Naive thymus-derived CD4-positive, alpha-beta T cell (primary cell): ENCODE data around the gene ESD. TPM values are rescaled to one million over a fixed set of nuclear protein-coding genes. Genes with fewer than 3 reads are reported as not detected.
A peak's percentile ranks its signal among the peaks of the same experiment; 100 is the strongest.
"Not testable (repeated sequence)": the region's sequence is repeated elsewhere in the genome, so short reads cannot be mapped to it uniquely, and the experiment has no call there.

Experiments used
- ATAC-seq: fragments of 150-1000 bp; cut with Tn5 transposase; 2 replicates; pipeline ENCODE4 v1.10.0; 2021; ENCODE audit warnings: mild to moderate bottlenecking, moderate library complexity
- CTCF ChIA-PET: fragments of 350-600 bp; sonication (Branson Sonifier 250); formaldehyde crosslinking; loops from one replicate; lab custom pipeline; 2021; ENCODE audit warnings: antibody characterized with exemption; lab: Charles Lee
- POLR2A ChIA-PET: fragments of 350-600 bp; sonication (Branson Sonifier 250); formaldehyde crosslinking; loops from one replicate; lab custom pipeline; 2021; ENCODE audit warnings: antibody characterized with exemption, inconsistent platforms; lab: Charles Lee
- DNase-seq, 9 donors: peaks; one replicate each; pipeline versions ENCODE4 v3.0.0 to v3.0.0-alpha.2; 2020 to 2022; ENCODE audit warnings: mixed read lengths in 1 of 9
- H3K27ac ChIP-seq: one replicate; pipeline ENCODE4 v1.7.0; 2013; ENCODE audit warnings: mild to moderate bottlenecking, low read depth, low read length, moderate library complexity
- H3K27me3 ChIP-seq, 2 donors: one replicate each; pipeline ENCODE4 v1.7.0; 2013; ENCODE audit warnings: low read length in 2 of 2, mild to moderate bottlenecking in 2 of 2, moderate library complexity in 2 of 2; ENCODE audit not compliant: control insufficient read depth in 2 of 2, insufficient read depth in 2 of 2
- H3K36me3 ChIP-seq, 3 experiments: 1 replicate in 2 of 3; 2 replicates in 1 of 3; pipeline ENCODE4 v1.7.0; 2013; ENCODE audit warnings: low read length in 3 of 3, mild to moderate bottlenecking in 3 of 3, moderate library complexity in 1 of 3; ENCODE audit not compliant: insufficient read depth in 3 of 3, control insufficient read depth in 2 of 3
- H3K4me1 ChIP-seq, 2 donors: one replicate each; pipeline ENCODE4 v1.7.0; 2013; ENCODE audit warnings: low read length in 2 of 2, mild to moderate bottlenecking in 2 of 2, moderate library complexity in 1 of 2; ENCODE audit not compliant: control insufficient read depth in 2 of 2, insufficient read depth in 2 of 2
- H3K4me3 ChIP-seq: 2 replicates; pipeline ENCODE4 v1.7.0; 2013; ENCODE audit warnings: mild to moderate bottlenecking, low read length
- H3K9me3 ChIP-seq, 3 experiments: 1 replicate in 2 of 3; 2 replicates in 1 of 3; pipeline ENCODE4 v1.7.0; 2013; ENCODE audit warnings: low read length in 3 of 3; ENCODE audit not compliant: control insufficient read depth in 2 of 3
- H3K27ac Mint-ChIP-seq, 9 donors: one replicate each; pipeline ENCODE4 v1.8.0; 2020 to 2022; ENCODE audit warnings: mixed read lengths in 9 of 9, mild to moderate bottlenecking in 8 of 9, moderate library complexity in 5 of 9, inconsistent platforms in 2 of 9
- H3K27me3 Mint-ChIP-seq, 5 donors: one replicate each; pipeline ENCODE4 v1.8.0; 2021 to 2022; ENCODE audit warnings: mixed read lengths in 5 of 5, mild to moderate bottlenecking in 1 of 5
- H3K36me3 Mint-ChIP-seq, 5 donors: one replicate each; pipeline ENCODE4 v1.8.0; 2020 to 2022; ENCODE audit warnings: mixed read lengths in 5 of 5, mild to moderate bottlenecking in 3 of 5, inconsistent platforms in 1 of 5
- H3K4me1 Mint-ChIP-seq, 7 donors: one replicate each; pipeline ENCODE4 v1.8.0; 2020 to 2022; ENCODE audit warnings: mixed read lengths in 7 of 7, mild to moderate bottlenecking in 3 of 7, inconsistent platforms in 1 of 7
- H3K4me3 Mint-ChIP-seq, 10 donors: one replicate each; pipeline ENCODE4 v1.8.0; 2020 to 2022; ENCODE audit warnings: mild to moderate bottlenecking in 10 of 10, mixed read lengths in 10 of 10, moderate library complexity in 6 of 10, inconsistent platforms in 2 of 10
- H3K9me3 Mint-ChIP-seq, 11 donors: one replicate each; pipeline ENCODE4 v1.8.0; 2020 to 2022; ENCODE audit warnings: mixed read lengths in 11 of 11, mild to moderate bottlenecking in 4 of 11, inconsistent platforms in 1 of 11, moderate library complexity in 1 of 11
- intact Hi-C, 2 donors: fragments of 100-400 bp; cut with micrococcal nuclease; formaldehyde crosslinking; loops; one replicate each; pipeline ENCODE4 v1.15.1; 2023
- polyA plus RNA-seq, 2 donors: library from polyadenylated mRNA; unstranded; fragments of 300-500 nt; fragmentation: Illumina TruSeq; gene quantifications; one replicate each; pipeline ENCODE4 v1.2.3, GENCODE V29; 2021
- total RNA-seq, 6 experiments: library from RNA in 5 of 6; stranded (reverse) in 5 of 6; gene quantifications; 1 replicate in 5 of 6; 2 replicates in 1 of 6; pipeline ENCODE4 v1.2.3 and lab custom pipeline; 2021 to 2026

ESD gene
- total and polyA plus RNA-seq, 7 experiments from 2014 or later: 35.3 to 182 (median 63.1) TPM

DNA sequence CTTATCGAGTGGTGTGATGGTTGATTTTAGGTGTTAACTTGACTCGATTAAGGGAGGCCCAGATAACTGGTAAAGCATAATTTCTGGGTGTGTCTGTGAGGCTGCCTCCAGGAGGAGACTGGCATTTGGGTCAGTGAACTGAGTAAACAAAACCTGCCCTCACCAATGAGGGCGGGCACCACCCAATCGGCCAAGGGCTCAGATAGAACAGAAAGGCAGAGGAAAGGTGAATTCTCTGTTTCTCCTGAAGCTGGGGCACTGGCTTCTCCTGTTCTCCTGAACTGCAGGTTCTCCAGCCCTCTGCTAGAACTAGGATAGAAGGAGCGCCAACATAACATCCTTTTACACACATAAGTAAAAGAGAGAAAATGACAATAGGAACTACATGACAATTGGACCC lies 35.1 kb downstream of the ESD start:
- Mint-ChIP-seq H3K27me3 (peaks cover 0 to 6% (median 0%) of the 10 kb centered on the region in 5 donors), H3K9me3 (no peaks in the 10 kb centered on the region), H3K4me1 (peaks cover 0 to 15% (median 0%) of the 10 kb centered on the region in 7 donors), H3K27ac (no peak overlapping the region), H3K4me3 (no peak overlapping the region), H3K36me3 (no peaks in the 10 kb centered on the region)
- CTCF ChIA-PET: no interaction called here
- H3K27me3 ChIP-seq: no peaks in the 10 kb centered on the region
- H3K4me3 ChIP-seq: no peak overlapping the region
- H3K27ac ChIP-seq: no peak overlapping the region
- no peaks in the 10 kb centered on the region for H3K9me3 ChIP-seq
- intact Hi-C loops: loop anchor here (10.0 kb wide), 1 partner anchor 1013 kb away; no protein-coding TSS in a partner anchor
- DNase-seq (no peak), ATAC-seq (no peak)
- POLR2A ChIA-PET: no interaction called here
- no peaks in the 10 kb centered on the region for H3K36me3 ChIP-seq
- H3K4me1 ChIP-seq: no peaks in the 10 kb centered on the region

- Histone ChIP-seq H3K27me3 (no peaks in the 10 kb centered on the region), H3K4me1 (no peaks in the 10 kb centered on the region), H3K27ac (no peak overlapping the region), H3K4me3 (no peak overlapping the region), H3K36me3 (no peaks in the 10 kb centered on the region), H3K9me3 (no peaks in the 10 kb centered on the region)
- intact Hi-C loops: loop anchor here (10.0 kb wide), 1 partner anchor 1014 kb away; no protein-coding TSS in a partner anchor
- CTCF ChIA-PET: no interaction called here
- ATAC-seq: no peak
- no peaks in the 10 kb centered on the region for H3K9me3 Mint-ChIP-seq
- POLR2A ChIA-PET: no interaction called here
- no peak overlapping the region for H3K4me3 Mint-ChIP-seq
- no peak for DNase-seq
- H3K4me1 Mint-ChIP-seq: peaks cover 0 to 15% (median 0%) of the 10 kb centered on the region in 7 donors
- H3K27me3 Mint-ChIP-seq: peaks cover 0 to 6% (median 0%) of the 10 kb centered on the region in 5 donors
- no peak overlapping the region for H3K27ac Mint-ChIP-seq
- no peaks in the 10 kb centered on the region for H3K36me3 Mint-ChIP-seq
Measured at GRCh38 chr13:46761174-46761573, 35.8 kb downstream of the ESD start.

- Mint-ChIP-seq H3K4me1 (peaks cover 0 to 15% (median 0%) of the 10 kb centered on the region in 7 donors), H3K9me3 (no peaks in the 10 kb centered on the region), H3K27me3 (peaks cover 0 to 6% (median 0%) of the 10 kb centered on the region in 5 donors), H3K36me3 (no peaks in the 10 kb centered on the region), H3K27ac (no peak overlapping the region), H3K4me3 (no peak overlapping the region)
- POLR2A ChIA-PET: no interaction called here
- Histone ChIP-seq H3K27me3 (no peaks in the 10 kb centered on the region), H3K9me3 (no peaks in the 10 kb centered on the region), H3K4me3 (no peak overlapping the region), H3K4me1 (no peaks in the 10 kb centered on the region), H3K36me3 (no peaks in the 10 kb centered on the region), H3K27ac (no peak overlapping the region)
- peak; percentile 51 for ATAC-seq
- CTCF ChIA-PET: no interaction called here
- intact Hi-C loops: loop anchor here (10.0 kb wide), 1 partner anchor 1015 kb away; no protein-coding TSS in a partner anchor
- DNase-seq: no peak
Measured at GRCh38 chr13:46759846-46760245, 37.1 kb downstream of the ESD start.

GRCh38 chr13:46757640-46758039 lies 39.3 kb downstream of the ESD start:
- ChIA-PET POLR2A (no interaction called here), CTCF (no interaction called here)
- intact Hi-C loops: no loop called here

GRCh38 chr13:46756977-46757376 lies 40.0 kb downstream of the ESD start:
- Histone ChIP-seq H3K27ac (no peak overlapping the region), H3K36me3 (no peaks in the 10 kb centered on the region), H3K27me3 (no peaks in the 10 kb centered on the region), H3K4me3 (no peak overlapping the region), H3K4me1 (peaks cover 4 to 10% of the 10 kb centered on the region in 2 donors), H3K9me3 (no peaks in the 10 kb centered on the region)
- DNase-seq: no peak
- intact Hi-C loops: no loop called here
- ATAC-seq: peak; percentile 57
- Mint-ChIP-seq H3K27ac (no peak overlapping the region), H3K4me1 (peaks cover 3 to 38% (median 10%) of the 10 kb centered on the region in 7 donors), H3K36me3 (peaks cover 0 to 13% (median 0%) of the 10 kb centered on the region in 5 donors), H3K27me3 (peaks cover 0 to 6% (median 0%) of the 10 kb centered on the region in 5 donors), H3K9me3 (no peaks in the 10 kb centered on the region), H3K4me3 (no peak overlapping the region)
- ChIA-PET POLR2A (no interaction called here), CTCF (no interaction called here)

More at GRCh38 chr13:46757640-46758039, 39.3 kb downstream of the ESD start:
- Histone ChIP-seq H3K27me3 (no peaks in the 10 kb centered on the region), H3K4me1 (peaks cover 0 to 5% of the 10 kb centered on the region in 2 donors), H3K4me3 (no peak overlapping the region), H3K9me3 (no peaks in the 10 kb centered on the region), H3K36me3 (no peaks in the 10 kb centered on the region), H3K27ac (no peak overlapping the region)
- Mint-ChIP-seq H3K27me3 (peaks cover 0 to 6% (median 0%) of the 10 kb centered on the region in 5 donors), H3K4me1 (peaks cover 0 to 33% (median 4%) of the 10 kb centered on the region in 7 donors), H3K4me3 (no peak overlapping the region), H3K36me3 (peaks cover 0 to 11% (median 0%) of the 10 kb centered on the region in 5 donors), H3K27ac (no peak overlapping the region), H3K9me3 (no peaks in the 10 kb centered on the region)
- no peak for ATAC-seq
- no peak for DNase-seq

DNA sequence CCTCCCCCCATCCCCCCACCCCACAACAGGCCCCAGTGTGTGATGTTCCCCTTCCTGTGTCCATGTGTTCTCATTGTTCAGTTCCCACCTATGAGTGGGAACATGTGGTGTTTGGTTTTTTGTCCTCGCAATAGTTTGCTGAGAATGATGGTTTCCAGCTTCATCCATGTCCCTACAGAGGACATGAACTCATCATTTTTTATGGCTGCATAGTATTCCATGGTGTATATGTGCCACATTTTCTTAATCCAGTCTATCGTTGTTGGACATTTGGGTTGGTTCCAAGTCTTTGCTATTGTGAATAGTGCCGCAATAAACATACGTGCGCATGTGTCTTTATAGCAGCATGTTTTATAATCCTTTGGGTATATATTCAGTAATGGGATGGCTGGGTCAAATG lies 41.5 kb downstream of the ESD start:
- CTCF ChIA-PET, H3K27me3 ChIP-seq, intact Hi-C loops, ATAC-seq, H3K27ac Mint-ChIP-seq, H3K9me3 Mint-ChIP-seq, H3K9me3 ChIP-seq, POLR2A ChIA-PET, DNase-seq, H3K27ac ChIP-seq, H3K4me3 ChIP-seq, H3K27me3 Mint-ChIP-seq, H3K4me3 Mint-ChIP-seq, H3K36me3 ChIP-seq: not testable (repeated sequence)
- Mint-ChIP-seq H3K4me1 (peaks cover 11 to 51% (median 24%) of the 10 kb centered on the region in 7 donors), H3K36me3 (peaks cover 0 to 19% (median 0%) of the 10 kb centered on the region in 5 donors)
- H3K4me1 ChIP-seq: peaks cover 11 to 13% of the 10 kb centered on the region in 2 donors

GRCh38 chr13:46754812-46755211 lies 42.1 kb downstream of the ESD start:
- DNase-seq (no peak), ATAC-seq (no peak)
- CTCF ChIA-PET: no interaction called here
- Mint-ChIP-seq H3K9me3 (no peaks in the 10 kb centered on the region), H3K27ac (no peak overlapping the region), H3K36me3 (peaks cover 0 to 21% (median under 1%) of the 10 kb centered on the region in 5 donors), H3K4me1 (peaks cover 10 to 54% (median 31%) of the 10 kb centered on the region in 7 donors), H3K27me3 (peaks cover 0 to 6% (median 0%) of the 10 kb centered on the region in 5 donors), H3K4me3 (no peak overlapping the region)
- POLR2A ChIA-PET: no interaction called here
- H3K27me3 ChIP-seq: no peaks in the 10 kb centered on the region
- H3K9me3 ChIP-seq: no peaks in the 10 kb centered on the region
- no peaks in the 10 kb centered on the region for H3K36me3 ChIP-seq
- intact Hi-C loops: loop anchor here in 1 of 2 donors (5.0 kb wide), 1 partner anchor 88 kb away; no protein-coding TSS in a partner anchor
- peaks cover 11 to 13% of the 10 kb centered on the region in 2 donors for H3K4me1 ChIP-seq
- no peak overlapping the region for H3K27ac ChIP-seq
- no peak overlapping the region for H3K4me3 ChIP-seq
